ENCODE data around the gene ACBD4. TPM values are rescaled to one million over a fixed set of nuclear protein-coding genes. Genes with fewer than 3 reads are reported as not detected.
A peak's percentile ranks its signal among the peaks of the same experiment; 100 is the strongest.

Gene ACBD4
- total RNA-seq, 1 donor from 2014 or later: 20.6 TPM

GRCh38 chr17:45093444-45094110 lies 41.9 kb upstream of the ACBD4 start:
- H3K27ac Mint-ChIP-seq: no peak overlapping the region
- CTCF ChIA-PET: interaction anchor here (1.0 kb wide), 1 partner anchor 175 kb away, joined by 3 read pairs; no protein-coding TSS in a partner anchor
- intact Hi-C loops (cut with micrococcal nuclease): no loop called here
- no peaks in the 10 kb centered on the region for H3K9me3 Mint-ChIP-seq
- no peak for ATAC-seq (ENCODE audit: low read depth)
- peaks cover 83% of the 10 kb centered on the region for H3K36me3 Mint-ChIP-seq (ENCODE audit: low read depth)
- TF ChIP-seq, protein P1, sequence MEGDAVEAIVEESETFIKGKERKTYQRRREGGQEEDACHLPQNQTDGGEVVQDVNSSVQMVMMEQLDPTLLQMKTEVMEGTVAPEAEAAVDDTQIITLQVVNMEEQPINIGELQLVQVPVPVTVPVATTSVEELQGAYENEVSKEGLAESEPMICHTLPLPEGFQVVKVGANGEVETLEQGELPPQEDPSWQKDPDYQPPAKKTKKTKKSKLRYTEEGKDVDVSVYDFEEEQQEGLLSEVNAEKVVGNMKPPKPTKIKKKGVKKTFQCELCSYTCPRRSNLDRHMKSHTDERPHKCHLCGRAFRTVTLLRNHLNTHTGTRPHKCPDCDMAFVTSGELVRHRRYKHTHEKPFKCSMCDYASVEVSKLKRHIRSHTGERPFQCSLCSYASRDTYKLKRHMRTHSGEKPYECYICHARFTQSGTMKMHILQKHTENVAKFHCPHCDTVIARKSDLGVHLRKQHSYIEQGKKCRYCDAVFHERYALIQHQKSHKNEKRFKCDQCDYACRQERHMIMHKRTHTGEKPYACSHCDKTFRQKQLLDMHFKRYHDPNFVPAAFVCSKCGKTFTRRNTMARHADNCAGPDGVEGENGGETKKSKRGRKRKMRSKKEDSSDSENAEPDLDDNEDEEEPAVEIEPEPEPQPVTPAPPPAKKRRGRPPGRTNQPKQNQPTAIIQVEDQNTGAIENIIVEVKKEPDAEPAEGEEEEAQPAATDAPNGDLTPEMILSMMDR (IDR thresholded peaks at IDR 0.05): no peak
- DNase-seq: no peak
- H3K4me1 Mint-ChIP-seq: peaks cover 5% of the 10 kb centered on the region
- POLR2A ChIA-PET: interaction anchor here (0.5 to 1.2 kb wide), 2 partner anchors 44 to 318 kb away, joined by 9 to 11 read pairs; no protein-coding TSS in a partner anchor
- no peaks in the 10 kb centered on the region for H3K27me3 Mint-ChIP-seq
- no peak overlapping the region for H3K4me3 Mint-ChIP-seq

DNA sequence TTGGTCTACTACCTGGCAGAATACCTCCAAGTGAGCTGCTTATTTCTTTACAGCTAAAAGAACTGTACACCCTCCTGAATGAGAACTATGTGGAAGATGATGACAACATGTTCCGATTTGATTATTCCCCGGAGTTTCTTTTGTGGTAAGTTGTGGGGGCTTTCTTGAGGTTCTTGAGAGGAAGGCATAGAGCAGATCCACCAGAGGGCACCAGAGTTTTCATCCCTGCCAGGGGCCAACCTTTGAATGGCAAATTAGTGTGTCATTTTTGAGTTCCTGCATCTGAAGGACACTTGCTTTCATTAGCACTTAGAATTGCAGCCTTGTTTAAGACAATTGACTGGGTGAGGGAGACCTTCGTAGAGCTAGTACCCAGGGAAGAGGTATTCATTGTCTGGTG lies 39.3 kb upstream of the ACBD4 start:
- TF ChIP-seq, protein P1 (IDR thresholded peaks at IDR 0.05): no peak
- ChIA-PET CTCF (interaction anchor here (1.0 to 2.1 kb wide), 3 partner anchors 10 to 102 kb away, joined by 3 to 8 read pairs (median 3); no protein-coding TSS in a partner anchor), POLR2A (interaction anchor here (1.0 kb wide), 1 partner anchor 35 kb away, joined by 3 read pairs; the partner anchor contains the start of gene NMT1)
- Mint-ChIP-seq H3K27ac (no peak overlapping the region), H3K9me3 (no peaks in the 10 kb centered on the region), H3K27me3 (no peaks in the 10 kb centered on the region), H3K4me3 (no peak overlapping the region), H3K36me3 (ENCODE audit: low read depth) (peaks cover 80% of the 10 kb centered on the region), H3K4me1 (peaks cover 8% of the 10 kb centered on the region)
- no peak for DNase-seq
- intact Hi-C loops (cut with micrococcal nuclease): loop anchor here (1.0 to 5.0 kb wide), 3 partner anchors 36 to 129 kb away; partner anchors contain the start of genes C1QL1 and PLCD3
- ATAC-seq (ENCODE audit: low read depth): peak; percentile 35

GRCh38 chr17:45096926-45097325 lies 38.6 kb upstream of the ACBD4 start:
- TF ChIP-seq, protein P1 (IDR thresholded peaks at IDR 0.05): no peak
- Mint-ChIP-seq H3K4me1 (peaks cover 8% of the 10 kb centered on the region), H3K27me3 (no peaks in the 10 kb centered on the region), H3K36me3 (ENCODE audit: low read depth) (peaks cover 78% of the 10 kb centered on the region), H3K9me3 (no peaks in the 10 kb centered on the region), H3K4me3 (no peak overlapping the region), H3K27ac (no peak overlapping the region)
- intact Hi-C loops (cut with micrococcal nuclease): loop anchor here (1.0 to 5.0 kb wide), 3 partner anchors 35 to 130 kb away; partner anchors contain the start of genes C1QL1 and PLCD3
- DNase-seq (no peak), ATAC-seq (ENCODE audit: low read depth) (no peak)
- POLR2A ChIA-PET: interaction anchor here (1.0 kb wide), 1 partner anchor 36 kb away, joined by 3 read pairs; the partner anchor contains the start of gene NMT1
- CTCF ChIA-PET: interaction anchor here (1.0 to 2.1 kb wide), 2 partner anchors 11 to 101 kb away, joined by 3 to 8 read pairs; no protein-coding TSS in a partner anchor

- ATAC-seq (ENCODE audit: low read depth): no peak
- no peak for DNase-seq
- TF ChIP-seq, protein P1 (IDR thresholded peaks at IDR 0.05): no peak
- Mint-ChIP-seq H3K9me3 (no peaks in the 10 kb centered on the region), H3K27ac (no peak overlapping the region), H3K4me1 (peaks cover 8% of the 10 kb centered on the region), H3K27me3 (no peaks in the 10 kb centered on the region), H3K4me3 (no peak overlapping the region), H3K36me3 (ENCODE audit: low read depth) (peaks cover 79% of the 10 kb centered on the region)
- intact Hi-C loops (cut with micrococcal nuclease): loop anchor here (2.0 to 5.0 kb wide), 2 partner anchors 79 to 131 kb away; partner anchors contain the start of gene C1QL1
- ChIA-PET POLR2A (interaction anchor here (0.6 kb wide), 1 partner anchor 49 kb away, joined by 7 read pairs; no protein-coding TSS in a partner anchor), CTCF (interaction anchor here (0.7 to 2.8 kb wide), 15 partner anchors 11 to 199 kb away, joined by 3 to 29 read pairs (median 3); partner anchors contain the start of gene EFTUD2)
Observed at GRCh38 chr17:45098081-45098868, 37.2 kb upstream of the ACBD4 start.
